Spleen (tissue), 11 donors: Measurements from ENCODE around the gene GRIN2B. TPM values are rescaled to one million over a fixed set of nuclear protein-coding genes. Genes with fewer than 3 reads are reported as not detected.

Experiments used
- DNase-seq: peaks from one replicate; pipeline ENCODE4 v3.0.0-alpha.2; 2020
- H3K27ac ChIP-seq, 8 donors: fragments of 200-600 bp; sonication (generic) in 7 of 8; 1 replicate in 4 of 8; 2 replicates in 4 of 8; pipeline versions ENCODE4 v1.5.0 to v1.8.0; 2016 to 2021; ENCODE audit warnings: inconsistent platforms in 4 of 8, mild to moderate bottlenecking in 4 of 8, moderate library complexity in 1 of 8
- H3K27me3 ChIP-seq, 7 donors: fragments of 200-600 bp; sonication (generic) in 6 of 7; replicated peaks in 1 of 7; 1 replicate in 4 of 7; 2 replicates in 3 of 7; pipeline versions ENCODE4 v1.5.0 to v1.8.0; 2016 to 2021; ENCODE audit warnings: inconsistent platforms in 3 of 7, mild to moderate bottlenecking in 1 of 7
- H3K36me3 ChIP-seq, 6 donors: fragments of 200-600 bp; sonication (generic) in 5 of 6; 1 replicate in 4 of 6; 2 replicates in 2 of 6; pipeline versions ENCODE4 v1.5.0 to v1.8.0; 2016 to 2021; ENCODE audit warnings: inconsistent platforms in 2 of 6
- H3K4me1 ChIP-seq, 6 donors: fragments of 200-600 bp; sonication (generic) in 5 of 6; 1 replicate in 3 of 6; 2 replicates in 3 of 6; pipeline versions ENCODE4 v1.5.0 to v1.8.0; 2016 to 2021; ENCODE audit warnings: inconsistent platforms in 3 of 6
- H3K4me3 ChIP-seq, 8 donors: fragments of 200-600 bp; sonication (generic) in 7 of 8; 1 replicate in 4 of 8; 2 replicates in 4 of 8; pipeline versions ENCODE4 v1.5.0 to v1.8.0; 2016 to 2021; ENCODE audit warnings: inconsistent platforms in 4 of 8, mild to moderate bottlenecking in 4 of 8, moderate library complexity in 2 of 8
- H3K9me3 ChIP-seq, 8 donors: fragments of 200-600 bp; sonication (generic) in 7 of 8; 1 replicate in 4 of 8; 2 replicates in 4 of 8; pipeline versions ENCODE4 v1.5.0 to v1.8.0; 2016 to 2021; ENCODE audit warnings: inconsistent platforms in 4 of 8
- POLR2A ChIP-seq, 3 donors: fragments of 450-650 bp; IDR thresholded peaks; one replicate each; pipeline ENCODE4 v1.5.1; 2017; ENCODE audit warnings: antibody characterized with exemption in 3 of 3, mild to moderate bottlenecking in 1 of 3
- POLR2AphosphoS5 ChIP-seq, 3 donors: sonication (generic); formaldehyde crosslinking; IDR thresholded peaks; one replicate each; pipeline ENCODE4 v1.5.1; 2017; ENCODE audit warnings: antibody characterized with exemption in 3 of 3
- WGBS, 5 donors: extraction: QIAGEN DNeasy Blood & Tissue Kit in 3 of 5; methylation state at CpG; one replicate each; pipeline versions ENCODE4 v1.1.5 to v1.1.7; 2013 to 2018; 5-methylcytosine and 5-hydroxymethylcytosine counted together
- intact Hi-C: fragments of 100-400 bp; cut with DNase I; formaldehyde crosslinking; loops from one replicate; pipeline ENCODE4 v1.15.0; 2023; ENCODE audit warnings: low total_unique reads
- polyA plus RNA-seq, 3 donors: library from polyadenylated mRNA; stranded (reverse); fragments of 200-250 nt; gene quantifications; one replicate each; pipeline ENCODE4 v1.2.1, GENCODE V29; 2013
- total RNA-seq, 7 donors: library from RNA; depleted of rRNA in 3 of 7; stranded (reverse); fragments of >200 nt in 3 of 7; fragmentation: NEBNext Ultra II Directional in 4 of 7; extraction: Animal tissue kit (Norgen Biotek cat#: 25700) in 4 of 7; gene quantifications; one replicate each; pipeline versions ENCODE4 v1.1.0 to v1.2.1, GENCODE V29; 2016 to 2021
- TF ChIP-seq, protein P1 (sequence below), 11 experiments: fragments of 200-600 bp in 7 of 11; fragments of 450-650 bp in 4 of 11; sonication (generic) in 4 of 11; IDR thresholded peaks in 8 of 11; conservative IDR thresholded peaks in 3 of 11; 1 replicate in 7 of 11; 2 replicates in 4 of 11; pipeline versions ENCODE4 v1.4.0 to v1.8.0; 2016 to 2021; ENCODE audit warnings: antibody characterized with exemption in 11 of 11, inconsistent platforms in 4 of 11, mild to moderate bottlenecking in 1 of 11
- donor health status: healthy with polysubstance abuse.
- donor health status: DM: no; HTN: no; CAD: no; lungs with moderate emphysema.
- donor health status: DM: no; HTN: no; CAD: no.
- donor health status: Bipolar disorder and iron deficiency.
- donor health status: healthy.
- donor health status: DM: no; HTN: no; CAD: no.
- donor health status: DM: yes; HTN: yes; CAD: no.

GRIN2B gene
- total and polyA plus RNA-seq, 10 donors, result under 0.01 to 1.1 (median 0.06) TPM; not detected in 1

DNA sequence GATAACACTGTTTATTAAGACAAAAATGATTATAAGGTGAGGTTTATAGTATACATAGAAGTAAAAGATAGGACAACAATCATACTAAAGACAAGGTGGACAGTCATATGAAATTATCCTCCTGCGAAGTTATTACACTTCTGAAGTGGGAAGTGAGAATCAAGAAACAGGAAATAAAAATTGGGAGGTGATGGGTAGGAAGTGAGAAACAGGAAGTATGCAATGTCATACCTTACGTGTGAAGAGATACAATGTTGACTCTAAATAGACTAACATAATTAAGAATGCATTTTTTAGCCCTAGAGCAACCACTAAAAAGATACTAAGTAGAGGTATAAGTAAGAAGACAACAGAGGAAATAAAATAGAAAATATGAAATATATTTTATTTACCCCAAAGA is 43.7 kb downstream of the GRIN2B start:
- H3K9me3 ChIP-seq, result peaks cover 0 to 36% (median 28%) of the 10 kb centered on the region in 8 donors
- H3K27ac ChIP-seq, result no peak overlapping the region
- intact Hi-C loops, result no loop called here
- WGBS, 5 donors, result 39 to 53% (median 44%) methylated on average over 2 of the region's 2 CpGs
- TF ChIP-seq POLR2AphosphoS5 (IDR thresholded peaks at IDR 0.05) (no peak), POLR2A (IDR thresholded peaks at IDR 0.05) (no peak)
- TF ChIP-seq, protein P1, sequence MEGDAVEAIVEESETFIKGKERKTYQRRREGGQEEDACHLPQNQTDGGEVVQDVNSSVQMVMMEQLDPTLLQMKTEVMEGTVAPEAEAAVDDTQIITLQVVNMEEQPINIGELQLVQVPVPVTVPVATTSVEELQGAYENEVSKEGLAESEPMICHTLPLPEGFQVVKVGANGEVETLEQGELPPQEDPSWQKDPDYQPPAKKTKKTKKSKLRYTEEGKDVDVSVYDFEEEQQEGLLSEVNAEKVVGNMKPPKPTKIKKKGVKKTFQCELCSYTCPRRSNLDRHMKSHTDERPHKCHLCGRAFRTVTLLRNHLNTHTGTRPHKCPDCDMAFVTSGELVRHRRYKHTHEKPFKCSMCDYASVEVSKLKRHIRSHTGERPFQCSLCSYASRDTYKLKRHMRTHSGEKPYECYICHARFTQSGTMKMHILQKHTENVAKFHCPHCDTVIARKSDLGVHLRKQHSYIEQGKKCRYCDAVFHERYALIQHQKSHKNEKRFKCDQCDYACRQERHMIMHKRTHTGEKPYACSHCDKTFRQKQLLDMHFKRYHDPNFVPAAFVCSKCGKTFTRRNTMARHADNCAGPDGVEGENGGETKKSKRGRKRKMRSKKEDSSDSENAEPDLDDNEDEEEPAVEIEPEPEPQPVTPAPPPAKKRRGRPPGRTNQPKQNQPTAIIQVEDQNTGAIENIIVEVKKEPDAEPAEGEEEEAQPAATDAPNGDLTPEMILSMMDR (IDR thresholded peaks at IDR 0.05 in 8 of 11, conservative IDR thresholded peaks at IDR 0.05 in 3 of 11), result no peak
- no peak overlapping the region for H3K4me3 ChIP-seq
- H3K36me3 ChIP-seq, result no peaks in the 10 kb centered on the region
- no peak for DNase-seq
- H3K27me3 ChIP-seq, result peaks cover 0 to 12% (median 0%) of the 10 kb centered on the region in 7 donors
- no peaks in the 10 kb centered on the region for H3K4me1 ChIP-seq

DNA sequence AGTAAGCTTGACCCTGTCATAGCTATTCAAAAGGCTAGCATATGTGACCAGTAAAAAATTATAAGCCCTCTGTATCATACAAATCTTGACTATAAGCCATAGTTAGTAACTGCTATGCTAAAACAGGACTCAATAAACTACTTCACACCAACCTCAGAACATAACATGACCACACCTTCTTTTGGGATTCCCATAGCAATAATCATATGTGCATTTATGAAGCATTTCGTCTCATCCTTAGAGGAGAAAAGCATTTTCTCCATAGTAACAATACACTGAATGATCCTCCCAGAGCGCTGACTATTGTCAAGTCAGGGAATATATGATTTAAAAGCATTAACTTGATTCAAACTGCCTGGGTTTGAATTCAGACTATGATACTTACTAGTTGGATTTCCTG is 46.2 kb downstream of the GRIN2B start:
- no peak for TF ChIP-seq POLR2AphosphoS5 (IDR thresholded peaks at IDR 0.05)
- TF ChIP-seq, protein P1 (IDR thresholded peaks at IDR 0.05 in 8 of 11, conservative IDR thresholded peaks at IDR 0.05 in 3 of 11), result no peak
- 38 to 45% (median 43%) methylated on average over 2 of the region's 2 CpGs for WGBS, 5 donors
- Histone ChIP-seq H3K36me3 (no peaks in the 10 kb centered on the region), H3K27ac (no peak overlapping the region), H3K4me3 (no peak overlapping the region), H3K9me3 (peaks cover 0 to 36% (median 28%) of the 10 kb centered on the region in 8 donors), H3K4me1 (no peaks in the 10 kb centered on the region), H3K27me3 (no peaks in the 10 kb centered on the region)
- intact Hi-C loops, result no loop called here
- no peak for DNase-seq
